NCI-H146 (cell line): ENCODE results near the gene EDN2.

ENCODE experiments used
- DNase-seq: peaks from one replicate; lab custom pipeline; 2025; lab: John Stamatoyannopoulos, UW

The EDN2 gene

DNA sequence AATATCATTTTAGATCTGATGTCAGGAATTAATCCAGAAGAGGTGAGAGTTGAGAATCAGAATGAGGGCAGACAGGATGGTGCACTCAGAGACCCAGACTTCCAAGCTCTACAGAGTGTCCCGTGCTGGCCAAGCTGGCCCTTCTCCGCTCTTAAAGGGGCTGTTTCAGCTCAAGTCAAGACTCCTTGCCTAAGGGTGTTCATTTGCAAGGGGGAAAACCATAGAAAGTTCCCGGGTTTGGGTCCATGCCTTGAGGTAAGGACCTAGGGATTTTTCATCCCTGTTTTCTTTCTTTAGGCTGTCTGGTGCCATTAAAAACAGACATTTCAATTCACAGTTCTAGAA lies 47.5 kb downstream of the EDN2 start:
- no peak for DNase-seq

- no peak for DNase-seq
Observed at GRCh38 chr1:41436281-41437010, 48.0 kb downstream of the EDN2 start.

DNA sequence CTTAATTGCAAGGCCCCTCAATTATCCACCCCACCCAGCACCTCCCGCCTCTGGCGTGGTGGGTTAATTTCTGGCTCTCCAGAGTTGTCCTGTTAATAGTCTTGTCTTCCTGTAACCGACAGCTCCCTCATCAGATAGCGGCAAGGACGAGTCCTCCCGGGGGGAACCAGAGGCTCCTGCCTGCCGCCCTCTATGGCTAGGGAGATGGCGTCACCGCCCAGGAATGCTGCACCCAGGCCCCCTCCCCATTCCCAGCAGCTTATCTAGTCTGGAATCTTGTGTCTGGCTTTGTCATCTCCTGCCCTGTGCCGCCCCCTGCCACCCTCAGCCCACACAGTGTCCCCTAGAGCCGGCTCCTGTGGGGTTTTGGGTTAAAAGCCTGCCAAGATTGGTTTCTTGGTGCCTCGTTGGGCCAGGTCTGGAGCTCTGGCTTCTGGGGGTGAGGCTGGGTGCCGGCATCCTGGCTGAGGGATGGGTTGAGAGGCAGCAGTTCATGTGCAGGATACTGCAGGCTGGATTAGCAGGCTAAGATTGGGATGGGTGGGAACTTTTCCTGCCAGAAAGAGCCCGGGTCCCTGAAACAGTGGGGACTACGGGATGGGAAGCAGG lies 48.8 kb downstream of the EDN2 start:
- no peak for DNase-seq

- no peak for DNase-seq
Observed at GRCh38 chr1:41434748-41435449, 49.6 kb downstream of the EDN2 start.

- DNase-seq, result no peak
Observed at GRCh38 chr1:41434306-41434705, 50.2 kb downstream of the EDN2 start.

GRCh38 chr1:41433501-41433900 lies 51.0 kb downstream of the EDN2 start:
- no peak for DNase-seq

- DNase-seq, result peak; percentile 49
Observed at GRCh38 chr1:41432481-41433280, 51.8 kb downstream of the EDN2 start.

GRCh38 chr1:41431490-41432350 lies 52.8 kb downstream of the EDN2 start:
- peak; percentile 34 for DNase-seq

DNA sequence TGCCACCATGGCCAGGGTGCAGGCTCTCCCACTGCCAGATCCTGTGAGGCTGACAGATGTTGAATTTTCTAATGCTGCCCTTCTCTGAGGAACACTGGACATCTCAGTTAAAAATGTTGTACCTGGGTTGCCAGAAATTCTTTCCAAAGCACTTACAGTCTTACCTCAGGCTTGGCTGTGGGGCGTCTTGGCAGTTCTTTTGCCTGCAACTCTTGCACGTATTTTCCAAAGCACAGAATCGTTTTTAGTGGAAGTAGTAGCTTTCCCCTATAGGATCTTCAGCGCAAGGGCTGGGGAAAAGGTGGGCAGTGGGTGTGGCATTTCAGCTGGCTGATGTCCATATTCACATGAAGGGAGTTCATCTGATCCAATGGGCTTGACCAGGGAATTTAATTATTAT lies 53.9 kb downstream of the EDN2 start:
- DNase-seq, result no peak

- no peak for DNase-seq
Observed at GRCh38 chr1:41430069-41430468, 54.4 kb downstream of the EDN2 start.

DNA sequence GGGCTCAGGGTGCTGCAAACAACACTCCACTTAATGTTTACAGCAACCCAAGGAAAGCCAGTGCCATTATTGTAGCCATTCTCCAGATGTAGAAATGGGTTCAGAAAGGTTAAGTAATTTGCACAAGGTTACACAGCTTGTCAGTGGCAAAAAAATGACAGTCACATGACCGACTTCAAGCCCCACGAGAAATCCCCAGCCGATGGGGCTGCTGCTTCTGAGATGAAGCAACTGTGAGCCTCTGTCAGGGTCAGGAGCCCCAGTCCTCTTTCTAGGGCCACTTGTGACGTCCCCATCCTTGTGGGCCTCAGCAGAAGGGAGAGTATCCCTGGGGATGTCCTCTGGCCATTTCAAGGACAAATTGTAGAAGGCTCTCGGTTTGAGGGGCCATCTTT lies 54.8 kb downstream of the EDN2 start:
- DNase-seq, result no peak
